Caco-2 (cell line): ENCODE measurements around the gene GATA6. TPM values are rescaled to one million over a fixed set of nuclear protein-coding genes. Genes with fewer than 3 reads are reported as not detected.

Source experiments
- BruUV-seq: library from RNA; stranded (reverse); fragments of 400-500 nt; replicated peaks from 2 replicates; lab custom pipeline; 2021; lab: Mats Ljungman, UMichigan
- CTCF ChIA-PET: fragments of 300-600 bp; sonication (Branson Sonifier 250); formaldehyde crosslinking; loops from one replicate; lab custom pipeline; 2022; ENCODE audit warnings: antibody characterized with exemption; lab: Charles Lee
- POLR2A ChIA-PET: fragments of 300-600 bp; sonication (Branson Sonifier 250); formaldehyde crosslinking; loops from one replicate; lab custom pipeline; 2022; ENCODE audit warnings: antibody characterized with exemption; lab: Charles Lee
- DNase-seq, 2 experiments: peaks; one replicate each; pipeline versions ENCODE4 v3.0.0 to v3.0.0-alpha.2; 2020 to 2022
- H3K27me3 ChIP-seq: replicated peaks from 2 replicates; pipeline ENCODE4 v1.6.0; 2011; ENCODE audit warnings: low read length; ENCODE audit not compliant: control insufficient read depth, insufficient read depth
- H3K36me3 ChIP-seq: 2 replicates; pipeline ENCODE4 v1.5.1; 2011; ENCODE audit warnings: low read length; ENCODE audit not compliant: control insufficient read depth, insufficient read depth
- H3K4me1 ChIP-seq: fragments of 250-450 bp; sonication (Bioruptor Pico); 2 replicates; pipeline ENCODE4 v1.5.1; 2020; ENCODE audit warnings: mild to moderate bottlenecking
- H3K4me3 ChIP-seq: 2 replicates; pipeline ENCODE4 v1.5.1; 2011; ENCODE audit warnings: low read depth, mild to moderate bottlenecking, control low read depth, low read length
- H3K9me3 ChIP-seq: fragments of 250-450 bp; sonication (Bioruptor Pico); 2 replicates; pipeline ENCODE4 v1.5.1; 2020; ENCODE audit warnings: mild to moderate bottlenecking, moderate library complexity
- H3K27ac Mint-ChIP-seq: one replicate; pipeline ENCODE4 v1.8.0; 2022; ENCODE audit warnings: mixed read lengths; ENCODE audit not compliant: unreplicated experiment
- H3K27me3 Mint-ChIP-seq: one replicate; pipeline ENCODE4 v1.8.0; 2022; ENCODE audit warnings: mixed read lengths; ENCODE audit not compliant: insufficient read depth, unreplicated experiment
- H3K36me3 Mint-ChIP-seq: one replicate; pipeline ENCODE4 v1.8.0; 2022; ENCODE audit warnings: mild to moderate bottlenecking, mixed read lengths; ENCODE audit not compliant: insufficient read depth, unreplicated experiment
- H3K4me1 Mint-ChIP-seq: one replicate; pipeline ENCODE4 v1.8.0; 2022; ENCODE audit warnings: low read depth, mixed read lengths; ENCODE audit not compliant: unreplicated experiment
- H3K4me3 Mint-ChIP-seq: one replicate; pipeline ENCODE4 v1.8.0; 2022; ENCODE audit warnings: mild to moderate bottlenecking, moderate library complexity, mixed read lengths; ENCODE audit not compliant: unreplicated experiment
- H3K9me3 Mint-ChIP-seq: one replicate; pipeline ENCODE4 v1.8.0; 2022; ENCODE audit warnings: mixed read lengths; ENCODE audit not compliant: unreplicated experiment
- CTCF ChIP-seq, 2 experiments: fragments of 200-600 bp in 1 of 2; IDR thresholded peaks; 1 replicate in 1 of 2; 2 replicates in 1 of 2; pipeline versions ENCODE4 v1.5.1 to v1.8.0; 2011 to 2022; ENCODE audit warnings: antibody characterized with exemption in 1 of 2, control low read depth in 1 of 2, inconsistent platforms in 1 of 2, low read depth in 1 of 2, low read length in 1 of 2, mild to moderate bottlenecking in 1 of 2, moderate library complexity in 1 of 2; ENCODE audit not compliant: insufficient read depth in 1 of 2, severe bottlenecking in 1 of 2, unreplicated experiment in 1 of 2
- intact Hi-C: fragments of 100-400 bp; cut with micrococcal nuclease; formaldehyde crosslinking; loops from one replicate; pipeline ENCODE4 v1.10.0; 2022; ENCODE audit not compliant: unreplicated experiment
- total RNA-seq: library from RNA; stranded (reverse); gene quantifications from 2 replicates; pipeline ENCODE4 v1.2.3, GENCODE V29; 2022

The GATA6 gene
- total RNA-seq, 1 experiment from 2014 or later = 124 TPM

- Histone ChIP-seq H3K4me3 (no peak overlapping the region), H3K9me3 (no peaks in the 10 kb centered on the region), H3K27me3 (no peaks in the 10 kb centered on the region), H3K36me3 (no peaks in the 10 kb centered on the region), H3K4me1 (peaks cover 12% of the 10 kb centered on the region; the same call in 1 of the 2 replicates)
- H3K27ac Mint-ChIP-seq = no peak overlapping the region
- no peak for DNase-seq
- H3K27me3 Mint-ChIP-seq = no peaks in the 10 kb centered on the region
- TF ChIP-seq CTCF (IDR thresholded peaks at IDR 0.05; ENCODE audit: insufficient read depth in 1 of 2, low read depth in 1 of 2, low read length in 1 of 2, severe bottlenecking in 1 of 2, unreplicated experiment in 1 of 2) = no peak
- no peak overlapping the region for H3K4me3 Mint-ChIP-seq
- ChIA-PET POLR2A (no interaction called here), CTCF (no interaction called here)
- H3K9me3 Mint-ChIP-seq = no peaks in the 10 kb centered on the region
- peaks cover 15% of the 10 kb centered on the region for H3K4me1 Mint-ChIP-seq
- intact Hi-C loops = no loop called here
- peaks cover 1% of the 10 kb centered on the region for H3K36me3 Mint-ChIP-seq
- no TSS peak for BruUV-seq
Measured at GRCh38 chr18:22161090-22161489, 8.3 kb upstream of the GATA6 start.

GRCh38 chr18:22163416-22164161 is 5.8 kb upstream of the GATA6 start:
- no peak overlapping the region for H3K27ac Mint-ChIP-seq
- H3K4me1 Mint-ChIP-seq = peaks cover 20% of the 10 kb centered on the region
- ChIA-PET POLR2A (interaction anchor here (1.4 kb wide), 1 partner anchor 48 kb away, joined by 3 read pairs; no protein-coding TSS in a partner anchor), CTCF (interaction anchor here (1.2 kb wide), 1 partner anchor 55 kb away, joined by 4 read pairs; no protein-coding TSS in a partner anchor)
- TF ChIP-seq CTCF (IDR thresholded peaks at IDR 0.05; ENCODE audit: insufficient read depth in 1 of 2, low read depth in 1 of 2, low read length in 1 of 2, severe bottlenecking in 1 of 2, unreplicated experiment in 1 of 2) = no peak
- no peaks in the 10 kb centered on the region for H3K9me3 Mint-ChIP-seq
- intact Hi-C loops = no loop called here
- Histone ChIP-seq H3K36me3 (no peaks in the 10 kb centered on the region), H3K4me1 (peaks cover 12% of the 10 kb centered on the region; the same call in 1 of the 2 replicates), H3K4me3 (no peak overlapping the region), H3K9me3 (no peaks in the 10 kb centered on the region), H3K27me3 (no peaks in the 10 kb centered on the region)
- no peak for DNase-seq
- no TSS peak for BruUV-seq
- no peaks in the 10 kb centered on the region for H3K27me3 Mint-ChIP-seq
- H3K36me3 Mint-ChIP-seq = peaks cover 12% of the 10 kb centered on the region
- no peak overlapping the region for H3K4me3 Mint-ChIP-seq

- H3K27me3 ChIP-seq = no peaks in the 10 kb centered on the region
- H3K4me3 ChIP-seq = no peak overlapping the region
- no peaks in the 10 kb centered on the region for H3K9me3 Mint-ChIP-seq
Measured at GRCh38 chr18:22164337-22165048, 4.9 kb upstream of the GATA6 start.

More at GRCh38 chr18:22164337-22165048, 4.9 kb upstream of the GATA6 start:
- no TSS peak for BruUV-seq
- TF ChIP-seq CTCF (IDR thresholded peaks at IDR 0.05; ENCODE audit: insufficient read depth in 1 of 2, low read depth in 1 of 2, low read length in 1 of 2, severe bottlenecking in 1 of 2, unreplicated experiment in 1 of 2) = no peak
- Mint-ChIP-seq H3K36me3 (peaks cover 16% of the 10 kb centered on the region), H3K27ac (no peak overlapping the region), H3K4me1 (peaks cover 12% of the 10 kb centered on the region), H3K27me3 (no peaks in the 10 kb centered on the region), H3K4me3 (no peak overlapping the region)
- intact Hi-C loops = loop anchor here (5.0 kb wide), 1 partner anchor 187 kb away; no protein-coding TSS in a partner anchor
- Histone ChIP-seq H3K36me3 (no peaks in the 10 kb centered on the region), H3K4me1 (peaks cover 6% of the 10 kb centered on the region; the same call in 1 of the 2 replicates), H3K9me3 (no peaks in the 10 kb centered on the region)
- ChIA-PET POLR2A (interaction anchor here (1.4 kb wide), 1 partner anchor 49 kb away, joined by 3 read pairs; no protein-coding TSS in a partner anchor), CTCF (no interaction called here)
- DNase-seq = no peak
